Loucy (cell line): Measurements from ENCODE around the gene DGKB.

Experiments used
- CTCF ChIP-seq: fragments of 200-600 bp; sonication (generic); conservative IDR thresholded peaks from 2 replicates; pipeline ENCODE4 v1.5.1; 2014; ENCODE audit warnings: mild to moderate bottlenecking, antibody characterized with exemption, low read length
- EZH2phosphoT487 ChIP-seq: fragments of 200-600 bp; IDR thresholded peaks from 2 replicates; pipeline ENCODE4 v1.6.1; 2018; ENCODE audit warnings: antibody characterized with exemption, mild to moderate bottlenecking, moderate library complexity, borderline replicate concordance

- TF ChIP-seq CTCF (no peak), EZH2phosphoT487 (no peak)
These were observed 147.9 kb downstream of the DGKB start for GRCh38 chr7:14754631-14755030.
